Measurements from ENCODE around the gene SC5D. TPM values are rescaled to one million over a fixed set of nuclear protein-coding genes. Genes with fewer than 3 reads are reported as not detected.
A peak's percentile ranks its signal among the peaks of the same experiment; 100 is the strongest.

The SC5D gene, protein sequence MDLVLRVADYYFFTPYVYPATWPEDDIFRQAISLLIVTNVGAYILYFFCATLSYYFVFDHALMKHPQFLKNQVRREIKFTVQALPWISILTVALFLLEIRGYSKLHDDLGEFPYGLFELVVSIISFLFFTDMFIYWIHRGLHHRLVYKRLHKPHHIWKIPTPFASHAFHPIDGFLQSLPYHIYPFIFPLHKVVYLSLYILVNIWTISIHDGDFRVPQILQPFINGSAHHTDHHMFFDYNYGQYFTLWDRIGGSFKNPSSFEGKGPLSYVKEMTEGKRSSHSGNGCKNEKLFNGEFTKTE
- 39.2 and 52.2 TPM in 2 replicates for total RNA-seq (2014; rRNA removed)
- 67.6 TPM for polyA plus RNA-seq (2012)

DNA sequence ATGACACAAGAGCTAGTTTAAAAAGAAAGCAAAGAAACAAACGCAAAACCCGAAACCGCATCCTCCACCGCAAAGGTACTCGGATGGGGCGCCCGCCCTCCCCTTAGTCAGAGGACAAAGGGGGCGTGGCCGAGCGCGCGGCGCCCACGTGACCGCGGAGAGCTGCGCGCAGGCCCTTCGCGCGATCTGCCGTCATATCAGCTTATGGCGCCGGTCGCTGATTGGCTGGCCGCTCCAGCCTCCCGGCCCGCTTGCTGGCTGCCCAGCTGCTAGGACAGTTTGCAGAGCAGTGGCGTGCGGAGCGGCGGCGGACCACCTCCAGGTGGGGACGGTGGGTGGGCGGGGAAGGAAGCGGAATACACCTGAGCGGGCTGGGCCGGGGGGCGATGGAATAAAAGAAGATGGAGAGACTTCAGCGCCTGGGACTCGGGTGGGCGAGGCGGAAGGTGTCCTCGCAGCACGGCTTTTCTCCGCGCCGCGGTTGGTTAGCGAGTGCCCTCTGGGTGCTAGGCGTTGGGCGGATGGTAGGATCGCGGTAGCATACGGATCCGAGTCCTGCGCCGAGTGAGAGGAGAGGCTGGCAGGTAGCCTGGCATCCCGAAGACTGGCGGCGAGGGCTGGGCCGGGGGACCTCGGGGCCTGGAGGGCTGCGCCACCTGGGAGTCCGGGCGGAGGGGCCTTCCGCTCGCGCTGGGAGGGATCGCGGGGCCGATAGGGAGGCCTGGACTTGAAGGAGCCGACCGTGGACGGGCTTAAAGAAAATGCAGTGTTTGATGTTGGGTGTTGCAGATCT is at the start of gene SC5D:
SC5D (plus strand) TSS at position 277 of the 793 bp plus-strand sequence. CDS start 10,605 bp downstream, outside the sequence.
- peak; percentile 89 for DNase-seq (ENCODE audit: low read depth)

GRCh38 chr11:121244884-121245283 is 47.7 kb upstream of the SC5D start:
- peak; percentile 46 for DNase-seq (ENCODE audit: low read depth)

DNA sequence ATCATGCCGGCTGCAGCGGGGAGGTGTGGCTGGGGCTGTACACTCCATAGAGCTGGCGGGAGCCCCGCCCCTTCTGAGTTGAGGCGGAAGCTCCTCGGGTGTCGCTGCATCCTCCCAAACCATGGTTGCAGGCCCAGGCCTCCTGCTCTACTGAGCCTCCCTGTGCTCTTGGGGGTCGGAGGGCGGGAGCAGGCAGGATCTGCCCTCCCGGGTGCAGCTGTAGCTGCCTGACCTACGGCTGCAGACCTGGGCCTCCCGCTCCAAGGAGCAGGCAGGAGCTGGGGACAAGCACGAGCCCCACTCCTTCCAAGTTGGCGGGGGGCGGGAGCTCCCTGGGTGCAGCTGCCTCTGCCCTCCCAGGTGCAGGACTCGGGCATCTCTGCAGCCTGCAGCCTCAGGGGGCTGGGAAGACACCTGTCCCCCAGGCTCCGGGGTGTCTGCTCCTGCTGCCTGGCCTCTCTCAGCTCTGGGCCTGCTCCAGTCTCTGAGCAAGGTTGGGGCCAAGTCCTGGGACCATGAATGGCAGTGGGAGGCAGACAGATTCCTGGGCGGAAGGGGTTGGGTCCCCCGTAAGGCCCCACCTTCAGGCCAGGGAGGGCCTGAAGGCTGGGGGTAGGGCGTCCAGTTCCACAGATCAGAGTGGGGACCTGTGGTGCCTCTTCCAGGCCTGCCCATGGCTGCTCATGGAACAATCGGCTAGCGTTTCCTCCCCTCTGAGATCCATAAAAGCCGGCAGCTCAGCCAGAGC is 46.4 kb upstream of the SC5D start:
- DNase-seq (ENCODE audit: low read depth) = no peak

GRCh38 chr11:121246769-121247035 is 45.9 kb upstream of the SC5D start:
- no peak for DNase-seq (ENCODE audit: low read depth)

DNA sequence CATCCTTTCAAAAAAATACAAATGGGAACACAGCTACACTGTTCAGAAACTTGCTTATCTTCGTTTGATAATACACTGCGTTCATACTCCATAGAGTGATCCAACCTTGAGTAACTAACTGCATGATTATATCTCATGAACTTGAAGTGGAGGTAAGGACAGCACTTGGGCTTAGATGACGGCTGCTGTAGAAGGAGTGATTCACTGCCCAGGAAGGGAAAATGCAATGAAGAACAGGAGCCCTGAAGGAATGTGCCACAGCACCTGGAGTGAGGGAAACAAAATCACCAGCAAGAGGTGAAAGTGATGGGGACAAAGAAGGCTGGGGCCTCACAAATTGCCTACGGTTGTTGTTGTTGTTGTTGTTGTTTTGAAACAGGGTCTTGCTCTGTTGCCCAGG is 44.1 kb upstream of the SC5D start:
- DNase-seq (ENCODE audit: low read depth) = no peak

DNA sequence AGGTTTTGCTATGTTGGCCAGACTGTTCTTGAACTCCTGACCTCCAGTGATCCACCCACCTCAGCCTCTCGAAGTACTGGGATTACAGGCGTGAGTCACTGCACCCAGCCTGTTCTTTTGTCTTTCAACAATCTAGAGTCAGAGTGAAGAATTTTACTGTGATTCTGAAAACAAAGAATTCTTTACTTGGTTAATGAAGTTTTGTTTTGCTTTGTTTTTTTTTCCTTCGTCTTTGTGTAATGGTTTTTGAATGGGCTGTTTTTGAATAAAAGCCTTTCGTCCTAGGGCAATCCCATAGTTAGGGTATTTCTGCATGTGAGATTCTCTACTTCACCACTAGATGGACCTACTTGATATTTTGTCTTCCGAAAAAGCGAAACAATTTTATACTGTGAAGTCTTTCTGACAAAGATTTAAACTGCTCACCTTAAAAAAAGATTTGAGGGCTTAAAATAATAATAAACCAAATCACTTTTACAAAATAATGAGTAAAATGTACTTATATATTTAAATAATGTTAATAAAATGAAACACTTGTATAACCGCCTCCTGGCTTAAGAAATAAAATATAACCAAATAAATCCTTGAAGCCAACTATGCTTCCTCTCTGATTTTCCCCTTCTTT is 43.4 kb upstream of the SC5D start:
- peak; percentile 82 for DNase-seq (ENCODE audit: low read depth)

DNA sequence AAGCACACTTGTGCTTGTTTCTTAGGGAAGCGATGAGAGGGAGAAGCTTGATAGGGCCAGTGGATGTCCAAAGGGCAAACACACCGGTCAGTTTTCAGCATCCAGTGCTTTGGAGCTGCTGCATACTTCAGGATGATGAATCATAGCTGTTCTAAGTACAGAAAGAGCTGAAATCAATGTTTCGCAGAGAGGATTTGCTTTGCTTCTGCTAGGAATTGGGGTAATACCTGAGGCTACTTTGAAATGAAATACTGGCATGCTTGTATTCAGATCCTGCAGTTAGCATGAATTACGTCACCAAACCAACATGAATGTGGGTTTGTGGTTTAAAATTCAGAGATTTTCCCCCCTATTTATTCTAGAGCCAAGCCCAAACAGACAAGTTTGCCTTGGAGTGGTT is 41.7 kb upstream of the SC5D start:
- peak; percentile 43 for DNase-seq (ENCODE audit: low read depth)

DNA sequence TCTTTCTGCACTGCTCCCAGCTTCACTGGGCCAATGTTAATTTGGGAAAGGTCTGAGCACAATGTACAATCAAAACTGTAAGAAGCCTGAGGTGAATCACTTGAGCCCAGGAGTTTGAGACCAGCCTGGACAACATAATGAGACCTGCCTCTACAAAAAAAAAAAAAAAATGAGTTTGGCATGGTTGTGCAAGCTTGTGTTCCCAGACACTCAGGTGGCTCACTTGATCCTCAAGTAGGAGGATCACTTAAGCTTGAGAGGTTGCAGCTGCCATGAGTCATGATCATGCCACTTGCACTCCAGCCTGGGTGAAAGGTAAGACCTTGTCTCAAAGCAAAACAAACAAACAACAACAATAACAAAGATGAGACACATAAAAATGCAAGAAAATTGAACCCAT is 38.6 kb upstream of the SC5D start:
- no peak for DNase-seq (ENCODE audit: low read depth)

- no peak for DNase-seq (ENCODE audit: low read depth)
Observed at GRCh38 chr11:121254756-121255155, 37.8 kb upstream of the SC5D start.

GRCh38 chr11:121255473-121256125 is 37.0 kb upstream of the SC5D start:
- DNase-seq (ENCODE audit: low read depth) = no peak

DNA sequence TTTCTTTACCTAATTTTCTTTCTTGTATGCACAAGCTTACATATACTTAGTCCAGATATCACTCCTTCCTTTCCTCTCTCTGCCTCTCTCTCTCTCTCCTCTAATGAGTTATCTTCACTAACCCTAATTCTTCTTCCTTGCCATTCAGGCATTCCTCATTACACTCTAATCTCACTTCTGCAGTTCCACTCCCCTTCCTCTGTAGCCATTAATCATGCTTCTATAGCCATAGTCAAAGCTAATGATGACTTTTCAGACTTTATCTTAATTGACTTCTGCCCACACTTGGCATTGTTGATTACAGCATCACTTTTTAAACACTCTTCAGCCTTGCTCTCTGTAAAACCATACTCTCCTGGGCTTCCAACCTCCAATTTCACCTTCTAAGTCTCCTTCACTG is 35.3 kb upstream of the SC5D start:
- DNase-seq (ENCODE audit: low read depth) = no peak

GRCh38 chr11:121257976-121258375 is 34.6 kb upstream of the SC5D start:
- DNase-seq (ENCODE audit: low read depth) = no peak

DNA sequence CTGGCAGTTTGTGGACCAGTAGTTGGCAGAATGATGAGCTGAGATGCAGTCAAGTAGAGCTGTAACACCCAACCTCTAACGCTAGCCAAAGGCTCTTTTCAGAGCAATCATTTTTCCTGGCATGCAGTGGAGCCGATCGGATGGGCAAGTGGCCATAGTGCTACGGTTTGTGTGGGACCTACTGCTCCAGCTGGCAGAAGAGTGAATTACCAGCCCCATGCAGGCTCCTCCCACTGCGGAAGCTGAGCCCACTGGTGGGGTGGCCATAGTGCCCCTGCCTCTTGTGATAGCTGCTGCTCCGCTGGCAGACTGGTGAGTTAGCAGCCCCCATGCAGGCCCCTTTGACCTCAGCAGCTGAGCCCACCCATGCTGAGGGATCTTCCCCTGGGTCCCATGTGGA is 27.0 kb upstream of the SC5D start:
- no peak for DNase-seq (ENCODE audit: low read depth)

- DNase-seq (ENCODE audit: low read depth) = no peak
Observed at GRCh38 chr11:121268581-121268980, 24.0 kb upstream of the SC5D start.

GRCh38 chr11:121270001-121270678 is 22.4 kb upstream of the SC5D start:
- DNase-seq (ENCODE audit: low read depth) = no peak

DNA sequence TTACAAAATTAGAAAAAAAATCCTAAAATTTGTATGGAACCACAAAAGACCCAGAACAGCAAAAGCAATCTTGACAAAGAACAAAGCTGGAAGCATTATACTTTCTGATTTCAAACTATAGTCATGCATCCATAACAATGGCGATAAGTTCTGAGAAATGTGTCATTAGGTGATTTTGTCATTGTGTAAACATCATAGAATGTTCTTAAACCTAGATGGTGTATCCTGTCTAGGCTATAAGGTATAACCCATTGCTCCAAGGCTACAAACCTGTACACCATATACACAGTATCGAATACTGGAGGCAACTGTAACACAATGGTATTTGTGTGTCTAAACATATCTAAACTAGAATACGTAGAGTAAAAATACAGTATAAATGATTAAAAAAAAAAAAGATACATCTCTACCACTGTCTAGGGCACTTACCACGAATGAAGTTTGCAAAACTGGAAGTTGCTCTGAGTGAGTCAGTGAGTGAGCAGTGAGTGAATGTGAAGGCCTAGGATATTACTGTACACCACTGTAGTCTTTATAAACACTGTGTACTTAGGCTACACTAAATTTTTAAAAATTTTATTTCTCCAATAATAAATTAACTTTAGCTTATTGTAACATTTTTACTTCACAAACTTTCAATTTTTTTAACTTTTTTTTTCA is 18.1 kb upstream of the SC5D start:
- peak; percentile 4 for DNase-seq (ENCODE audit: low read depth)

- no peak for DNase-seq (ENCODE audit: low read depth)
Observed at GRCh38 chr11:121281698-121282097, 10.9 kb upstream of the SC5D start.

DNA sequence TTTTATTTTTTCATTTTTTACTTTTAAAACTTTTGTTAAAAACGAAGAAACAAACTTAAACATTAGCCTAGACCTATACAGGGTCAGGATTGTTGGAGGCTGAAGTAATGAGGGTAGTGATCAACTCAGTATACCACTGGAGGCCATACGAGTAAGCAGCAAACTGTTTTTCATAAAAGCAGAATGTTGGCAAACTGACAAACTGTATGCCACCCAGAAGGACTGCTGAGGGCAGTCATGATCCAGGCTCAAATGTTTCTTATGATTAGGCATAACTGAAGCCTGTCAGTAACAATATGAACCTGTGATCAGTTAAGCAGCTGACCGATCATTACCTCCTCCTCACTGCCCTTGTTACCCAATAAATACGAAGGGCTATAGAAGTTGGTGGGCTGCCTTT is 10.2 kb upstream of the SC5D start:
- peak; percentile 34 for DNase-seq (ENCODE audit: low read depth)

GRCh38 chr11:121282886-121283502 is 9.6 kb upstream of the SC5D start:
- no peak for DNase-seq (ENCODE audit: low read depth)

DNA sequence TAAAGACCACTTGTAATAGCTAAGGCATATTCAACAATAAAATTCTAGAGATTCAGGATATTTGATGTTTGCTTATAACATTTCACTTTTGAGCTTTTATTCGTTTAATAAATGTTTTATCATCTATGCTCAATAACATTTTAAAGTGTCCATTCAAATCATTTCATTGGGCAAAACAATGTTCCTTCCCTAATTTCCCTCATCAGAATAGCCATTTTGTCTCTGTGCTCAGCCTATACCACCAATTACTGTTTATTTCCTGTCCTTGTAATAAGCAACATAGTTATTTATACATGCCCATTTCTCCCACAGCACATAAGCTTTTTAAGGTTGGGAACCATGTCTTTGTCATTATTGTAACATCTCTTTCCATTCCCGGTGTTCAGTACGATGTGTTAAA is 1.3 kb upstream of the SC5D start:
- no peak for DNase-seq (ENCODE audit: low read depth)
